Activated CD4-positive, CD25-positive, alpha-beta regulatory T cell treated with anti-CD3 and anti-CD28 coated beads, Interleukin-2, amount 50 U/mL, for 16 hours (primary cell): ENCODE data around the gene HYCC1.

ENCODE experiments used
- DNase-seq: peaks from one replicate; pipeline ENCODE4 v3.0.0-alpha.2; 2020; ENCODE audit warnings: low read depth, low spot score

HYCC1 gene

GRCh38 chr7:23016345-23017253 lies 2.7 kb upstream of the HYCC1 start:
- DNase-seq, result no peak

DNA sequence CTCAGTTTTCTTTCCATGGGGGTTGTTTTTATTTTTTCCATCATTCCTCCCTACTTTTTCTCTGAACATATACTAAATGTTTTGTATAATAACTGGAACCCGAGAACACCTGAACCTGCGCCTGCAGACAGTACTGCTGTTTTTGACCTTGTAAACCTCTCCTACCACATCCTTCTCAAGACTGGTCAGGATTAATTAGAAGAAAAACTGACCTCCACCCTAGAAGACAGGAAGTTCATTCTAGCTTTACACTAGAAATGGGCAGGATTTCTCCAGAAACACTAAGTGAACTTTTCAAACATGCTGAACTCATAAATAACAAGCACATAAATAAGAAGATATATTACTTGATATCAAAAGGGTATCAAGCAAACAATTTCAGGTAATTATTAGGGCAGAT lies 751 bp upstream of the HYCC1 start:
- DNase-seq, result no peak

GRCh38 chr7:23012908-23013714 lies 819 bp downstream of the HYCC1 start:
- DNase-seq, result no peak

GRCh38 chr7:23012186-23012585 lies 1.7 kb downstream of the HYCC1 start:
- no peak for DNase-seq

DNA sequence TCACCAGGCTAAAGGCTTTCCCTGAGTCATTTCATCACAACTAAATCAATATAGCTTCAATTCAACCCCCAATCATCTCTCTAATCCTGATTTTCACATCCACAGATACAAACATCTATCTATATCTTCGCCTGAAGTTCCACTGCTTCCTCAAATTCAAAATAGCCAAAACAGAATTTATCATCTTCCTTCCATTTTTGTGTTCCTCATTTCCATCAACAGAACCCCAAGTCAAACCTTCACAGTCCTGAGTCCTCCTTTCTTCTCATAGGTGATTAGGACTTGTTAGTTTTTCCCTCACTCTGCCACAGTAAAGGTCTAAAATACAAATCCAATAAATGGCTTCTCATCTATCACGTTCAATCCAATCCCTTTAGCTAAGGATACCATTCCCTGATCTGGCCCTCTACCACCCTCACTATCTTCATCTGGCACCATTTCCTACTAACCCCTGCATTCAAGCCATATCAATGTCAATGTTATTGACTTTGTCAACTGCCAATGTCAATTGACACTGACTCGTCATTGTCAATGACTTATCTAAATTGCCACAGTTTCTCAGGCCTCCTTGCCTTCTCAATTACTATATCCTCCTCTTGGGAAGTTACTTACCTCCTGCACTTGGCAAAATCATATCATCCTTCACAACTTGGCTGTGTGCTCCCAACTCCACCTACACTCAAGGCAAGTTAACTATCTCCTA lies 2.6 kb downstream of the HYCC1 start:
- no peak for DNase-seq

- no peak for DNase-seq
Observed at GRCh38 chr7:23009303-23009702, 4.6 kb downstream of the HYCC1 start.

GRCh38 chr7:23004247-23004520 lies 9.7 kb downstream of the HYCC1 start:
- no peak for DNase-seq

GRCh38 chr7:23003505-23004246 lies 10.3 kb downstream of the HYCC1 start:
- DNase-seq, result no peak

GRCh38 chr7:23002698-23003097 lies 11.2 kb downstream of the HYCC1 start:
- no peak for DNase-seq

DNA sequence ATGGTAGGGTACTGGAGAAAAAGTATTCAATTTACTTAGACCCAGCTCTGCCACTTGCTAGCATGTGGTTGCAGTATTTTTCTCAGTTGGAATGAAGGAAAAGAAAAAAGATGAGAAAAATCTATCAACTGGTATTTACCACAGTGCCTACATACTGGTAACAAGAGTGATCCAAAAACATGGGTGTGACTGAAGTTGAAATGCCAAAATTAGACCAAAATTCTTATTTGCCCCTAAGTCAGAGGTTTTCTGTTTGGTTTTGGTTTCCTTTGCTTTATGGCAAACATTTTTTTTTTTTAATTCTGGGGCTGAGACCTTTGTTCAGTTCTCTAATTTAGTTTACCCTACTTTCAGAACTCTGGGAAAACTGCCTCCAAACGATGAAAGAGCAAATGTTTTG lies 12.3 kb downstream of the HYCC1 start:
- DNase-seq, result no peak

DNA sequence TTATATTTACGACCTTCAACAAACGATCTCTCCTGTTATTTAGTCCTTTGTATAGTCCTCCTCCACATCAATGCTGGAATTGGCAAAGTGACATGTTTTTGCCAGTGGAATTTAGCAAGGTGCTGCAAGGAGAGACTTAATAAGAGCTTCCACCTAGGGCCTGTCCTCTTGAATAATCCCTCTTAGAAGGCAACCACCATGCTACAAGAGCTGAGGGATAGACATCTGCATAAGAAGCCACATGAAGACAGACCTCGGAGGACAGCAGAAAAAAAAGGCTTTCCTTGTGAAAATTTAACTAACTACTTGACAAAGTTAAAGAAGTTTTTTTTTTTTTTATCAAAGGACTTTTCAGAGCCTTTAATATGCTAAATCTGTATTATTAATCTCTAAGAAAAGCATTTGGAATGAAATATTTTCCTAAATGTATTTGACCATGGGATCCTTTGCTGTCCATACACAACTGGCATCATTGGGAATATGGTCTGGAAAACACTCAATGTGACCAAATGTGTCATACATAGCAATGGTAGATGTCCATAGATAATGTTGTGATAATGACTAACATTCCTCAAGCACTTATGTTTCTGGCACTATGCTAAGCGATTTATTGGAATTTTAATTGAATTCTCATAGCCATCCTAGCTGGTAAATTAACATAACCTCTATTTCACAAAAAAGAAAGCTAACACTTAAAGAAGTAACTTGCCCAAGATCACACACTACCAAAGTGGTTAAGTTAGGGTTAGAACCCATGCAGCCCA lies 13.2 kb downstream of the HYCC1 start:
- no peak for DNase-seq

GRCh38 chr7:22998519-22998896 lies 15.4 kb downstream of the HYCC1 start:
- DNase-seq, result no peak

DNA sequence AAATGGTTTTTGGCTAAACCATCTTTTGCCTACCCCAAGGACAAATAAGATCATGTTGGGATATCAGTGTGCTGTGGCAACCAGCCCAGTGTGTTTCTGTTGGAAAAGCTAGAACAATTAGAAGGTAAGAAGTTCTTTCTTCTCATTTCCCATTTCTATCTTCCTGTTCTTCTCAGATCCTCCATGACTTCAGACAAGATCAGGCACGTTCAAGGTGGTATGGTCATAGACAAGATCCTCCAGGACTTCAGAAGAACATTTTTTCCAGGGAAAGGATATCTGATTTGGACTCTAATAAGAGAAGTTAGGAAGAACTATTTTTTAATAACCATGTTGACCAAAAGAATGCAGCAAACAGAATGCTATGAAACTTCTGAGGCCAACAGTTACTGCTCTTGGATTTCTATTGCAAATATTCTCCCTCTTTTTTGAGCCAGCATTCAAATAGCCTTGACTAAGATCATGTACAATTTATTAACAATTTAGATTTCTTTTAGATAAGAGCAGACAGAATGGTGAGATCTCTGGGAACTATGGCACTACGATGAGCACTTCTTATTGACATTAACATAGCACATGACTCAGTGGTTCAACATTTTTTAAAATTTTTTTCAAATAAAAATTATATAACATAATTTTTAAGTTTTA lies 15.9 kb downstream of the HYCC1 start:
- DNase-seq, result no peak

DNA sequence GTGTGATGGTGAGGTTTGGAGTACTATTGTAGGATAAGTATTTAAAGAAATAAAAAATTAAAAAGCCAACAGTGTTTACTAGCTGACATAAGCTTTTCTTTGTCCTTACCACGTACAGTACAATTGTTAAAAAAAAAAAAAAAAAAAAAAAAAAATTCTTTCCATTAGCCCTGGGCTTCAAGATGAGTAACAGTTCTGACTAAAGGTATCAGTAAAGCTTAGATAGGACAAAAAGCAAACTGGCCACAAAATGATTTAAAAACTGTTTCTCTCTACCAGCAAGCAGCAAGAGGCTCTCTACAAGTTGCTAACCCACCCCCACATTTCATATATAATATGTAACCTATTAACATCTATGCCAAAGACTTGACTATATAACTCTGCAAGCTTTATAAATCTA lies 17.5 kb downstream of the HYCC1 start:
- no peak for DNase-seq

GRCh38 chr7:22995011-22995410 lies 18.9 kb downstream of the HYCC1 start:
- no peak for DNase-seq

DNA sequence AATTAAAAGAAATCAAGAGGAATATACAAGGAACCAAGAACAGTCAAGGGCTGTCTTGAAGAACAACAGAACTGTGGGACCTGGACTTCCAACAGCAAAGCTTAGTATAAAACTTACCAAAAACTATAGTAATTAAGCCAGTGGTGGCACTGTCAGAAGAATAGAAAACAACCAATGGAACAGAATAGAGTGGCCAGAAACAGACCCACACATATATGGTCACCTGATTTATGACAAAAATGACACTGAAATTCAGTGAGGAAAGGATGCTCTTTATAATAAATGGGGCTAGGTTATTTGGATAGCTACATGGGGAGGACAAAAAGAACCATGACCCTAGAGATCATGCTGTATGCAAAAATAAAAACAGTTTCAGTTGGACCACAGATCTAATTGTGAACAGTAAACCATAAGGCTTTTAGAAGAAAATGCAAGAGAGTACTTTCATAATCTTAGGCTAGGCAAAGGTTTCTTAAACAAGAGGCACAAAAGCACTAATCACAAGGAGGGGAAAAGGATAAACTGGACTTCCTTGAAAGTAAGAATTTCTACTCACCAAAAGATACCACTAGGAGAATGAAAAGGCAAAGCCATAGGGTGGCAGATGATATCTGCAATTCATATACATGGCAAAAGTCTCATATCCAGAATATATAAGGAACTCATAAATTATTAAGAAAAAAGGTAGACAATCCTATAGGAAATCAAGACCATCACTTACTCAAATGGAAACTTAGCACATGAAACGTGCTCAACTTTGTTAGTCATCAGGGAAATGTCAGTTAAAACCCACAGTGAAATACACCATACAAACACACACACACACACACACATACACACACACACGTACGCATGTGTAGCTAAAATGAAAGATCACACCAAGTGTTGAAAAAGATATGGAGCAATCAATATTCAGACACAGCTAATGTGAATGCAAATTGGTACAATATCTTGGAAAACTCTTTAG lies 20.8 kb downstream of the HYCC1 start:
- no peak for DNase-seq

GRCh38 chr7:22990588-22990949 lies 23.4 kb downstream of the HYCC1 start:
- DNase-seq, result no peak

DNA sequence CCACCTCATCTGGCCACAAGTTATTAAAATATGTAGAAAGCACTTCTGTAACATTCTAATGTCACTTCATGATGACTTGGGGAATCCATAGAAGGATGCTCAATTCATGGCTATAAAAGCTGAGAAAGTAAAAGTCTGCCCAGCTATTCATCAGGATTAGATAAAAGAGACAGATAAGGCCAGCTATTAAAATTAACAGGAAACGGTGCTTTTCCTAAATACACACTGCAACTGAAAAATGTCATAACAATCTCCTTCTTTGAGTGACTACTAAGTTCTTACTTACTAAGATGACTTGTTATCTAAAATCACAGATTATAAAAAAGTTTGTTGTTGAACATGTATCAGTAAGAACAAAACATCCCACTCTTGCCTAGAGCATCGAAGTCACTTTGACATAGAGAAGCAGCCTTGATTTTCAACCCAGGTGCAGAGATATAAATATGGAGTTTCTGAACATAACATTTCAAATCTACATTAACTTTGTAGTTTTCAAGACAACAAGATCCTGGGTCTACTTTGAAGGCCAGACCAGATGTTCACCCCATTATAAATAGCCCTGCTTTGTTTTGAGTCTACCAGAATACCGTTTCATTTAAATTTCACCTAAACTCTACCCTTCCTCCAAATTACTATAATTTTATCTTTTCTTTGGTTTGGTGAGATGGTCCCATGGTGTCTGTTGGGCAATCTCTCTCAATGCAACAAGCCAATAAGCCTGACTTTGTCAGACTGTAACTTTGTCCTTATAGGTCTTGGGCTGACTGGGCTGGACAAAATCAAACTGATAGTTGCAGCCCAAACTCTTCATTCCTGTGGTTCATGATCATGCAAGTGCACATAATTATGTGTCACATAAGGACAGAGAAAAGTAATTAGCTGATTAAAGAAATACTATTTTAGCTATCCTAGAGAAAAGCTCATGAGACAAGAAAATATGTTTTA lies 24.0 kb downstream of the HYCC1 start:
- no peak for DNase-seq
